KBM-7 (cell line): ENCODE data around the gene APEX1.
A peak's percentile ranks its signal among the peaks of the same experiment; 100 is the strongest.
"Not testable (repeated sequence)": the region's sequence is repeated elsewhere in the genome, so short reads cannot be mapped to it uniquely, and the experiment has no call there.

ENCODE experiments used
- DNase-seq: peaks from one replicate; pipeline ENCODE4 v3.0.0-alpha.2; 2015
- in situ Hi-C: fragments of 300-500 bp; cut with MboI; formaldehyde crosslinking; loops from 2 replicates; pipeline ENCODE4 v1.14.3; 2020; ENCODE audit warnings: low sequenced_read_pairs, low pct_unique_long_range_greater_than_20kb, mixed read lengths

Gene APEX1

GRCh38 chr14:20498622-20499021 is 43.6 kb downstream of the APEX1 start:
- peak; percentile 61 for DNase-seq
- in situ Hi-C loops = loop anchor here (25.0 kb wide), 1 partner anchor 89 kb away; the partner anchor contains the start of genes RNASE11 and RNASE12

- DNase-seq = peak; percentile 77
- in situ Hi-C loops = loop anchor here (25.0 kb wide), 1 partner anchor 88 kb away; the partner anchor contains the start of genes RNASE11 and RNASE12
Measured at GRCh38 chr14:20499108-20499507, 44.1 kb downstream of the APEX1 start.

GRCh38 chr14:20499881-20500280 is 44.9 kb downstream of the APEX1 start:
- DNase-seq = no peak
- in situ Hi-C loops = loop anchor here (25.0 kb wide), 1 partner anchor 87 kb away; the partner anchor contains the start of genes RNASE11 and RNASE12

- in situ Hi-C loops = no loop called here
- DNase-seq = no peak
Measured at GRCh38 chr14:20501346-20501745, 46.3 kb downstream of the APEX1 start.

- in situ Hi-C loops = no loop called here
- peak; percentile 29 for DNase-seq
Measured at GRCh38 chr14:20503898-20504297, 48.9 kb downstream of the APEX1 start.

- in situ Hi-C loops, DNase-seq: not testable (repeated sequence)
Measured at GRCh38 chr14:20506276-20506675, 51.2 kb downstream of the APEX1 start.

- in situ Hi-C loops, DNase-seq: not testable (repeated sequence)
Measured at GRCh38 chr14:20506752-20507151, 51.7 kb downstream of the APEX1 start.
